Measurements from ENCODE around the gene B4GALT5.
A peak's percentile ranks its signal among the peaks of the same experiment; 100 is the strongest.
"Not testable (repeated sequence)": the region's sequence is repeated elsewhere in the genome, so short reads cannot be mapped to it uniquely, and the experiment has no call there.

Gene B4GALT5

DNA sequence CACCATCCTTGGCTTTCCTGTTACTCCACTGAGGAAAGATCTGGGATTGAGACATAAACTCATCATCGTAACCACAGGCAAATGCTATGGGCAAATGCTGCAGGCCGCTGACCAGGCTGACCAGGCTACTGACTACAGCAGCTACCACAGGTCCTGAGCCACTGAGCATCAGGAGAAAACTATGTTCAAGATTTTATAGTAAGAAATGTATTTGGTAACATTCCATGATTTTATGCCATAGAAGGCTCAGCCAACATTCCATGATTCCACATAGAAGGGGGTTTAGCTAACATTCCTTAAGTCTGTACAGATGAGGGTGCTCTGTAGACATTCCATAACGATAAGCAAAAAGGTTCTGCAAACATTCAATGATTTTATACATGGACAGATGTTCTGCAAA, 16.1 kb upstream of the B4GALT5 start:
- DNase-seq (ENCODE audit: low spot score), result no peak

DNA sequence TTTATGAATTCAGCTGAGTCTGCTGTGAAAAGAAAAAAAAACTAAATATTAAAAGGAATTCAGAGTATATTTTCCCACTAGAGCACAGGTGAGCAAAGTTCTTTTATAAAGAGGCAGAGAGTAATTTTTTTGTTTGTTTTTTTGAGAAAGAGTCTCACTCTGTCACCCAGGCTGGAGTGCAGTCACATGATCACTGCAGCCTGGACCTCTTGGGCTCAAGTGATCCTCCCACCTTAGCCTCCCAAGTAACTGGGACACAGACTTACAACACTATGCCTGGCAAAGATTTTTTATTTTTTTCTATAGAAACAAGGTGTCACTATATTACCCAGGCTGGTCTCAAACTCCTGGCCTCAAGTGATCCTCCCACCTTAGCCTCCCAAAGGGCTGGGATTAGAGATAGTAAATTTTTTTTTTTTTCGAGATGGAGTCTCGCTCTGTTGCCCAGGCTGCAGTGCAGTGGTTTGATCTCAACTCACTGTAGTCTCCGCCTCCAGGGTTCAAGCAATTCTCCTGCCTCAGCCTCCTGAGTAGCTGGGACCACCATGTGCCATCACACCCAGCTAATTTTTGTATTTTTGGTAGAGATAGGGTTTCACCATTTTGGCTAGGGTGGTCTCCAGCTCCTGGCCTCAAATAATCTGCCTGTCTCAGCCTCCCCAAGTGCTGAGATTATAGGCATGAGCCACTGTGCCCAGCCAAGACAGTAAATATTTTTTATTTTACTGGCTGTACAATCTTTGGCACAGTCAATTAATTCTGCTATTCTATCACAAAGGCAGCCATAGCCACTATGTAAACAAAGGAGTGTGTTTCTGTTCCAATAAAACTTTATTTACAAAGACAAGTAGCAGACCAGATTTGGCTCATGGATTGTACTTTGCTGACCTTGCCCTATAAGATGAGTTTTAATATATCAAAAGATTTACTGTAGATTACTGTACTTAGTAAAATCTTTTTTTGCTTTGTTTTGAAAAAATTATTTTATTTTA, 14.5 kb upstream of the B4GALT5 start:
- DNase-seq (ENCODE audit: low spot score), result peak; percentile 9

DNA sequence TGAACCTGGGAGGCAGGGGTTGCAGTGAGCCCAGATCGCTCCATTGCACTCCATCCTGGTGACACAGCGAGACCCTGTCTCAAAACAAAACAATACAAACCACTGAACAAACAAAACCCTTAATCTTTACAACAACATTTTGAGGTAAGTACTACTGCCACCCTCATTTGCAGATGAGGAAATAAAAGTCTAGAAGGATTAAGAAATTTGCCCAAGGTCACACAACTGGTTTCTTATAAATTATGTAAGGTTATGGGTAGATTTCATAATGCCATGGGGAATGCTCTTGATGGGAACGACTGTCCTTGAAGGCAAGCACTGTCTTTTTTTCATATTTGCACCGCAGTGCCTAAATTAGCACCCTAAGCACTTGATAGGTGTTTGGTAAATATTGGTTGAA, 13.8 kb upstream of the B4GALT5 start:
- no peak for DNase-seq (ENCODE audit: low spot score)

GRCh38 chr20:49725694-49726093, 12.0 kb upstream of the B4GALT5 start:
- DNase-seq (ENCODE audit: low spot score), result no peak

GRCh38 chr20:49725224-49725606, 11.5 kb upstream of the B4GALT5 start:
- DNase-seq (ENCODE audit: low spot score), result not testable (repeated sequence)

GRCh38 chr20:49724408-49725223, 10.9 kb upstream of the B4GALT5 start:
- DNase-seq (ENCODE audit: low spot score), result peak; percentile 4

- DNase-seq (ENCODE audit: low spot score), result not testable (repeated sequence)
These were observed 10.1 kb upstream of the B4GALT5 start for GRCh38 chr20:49723758-49724157.

- DNase-seq (ENCODE audit: low spot score), result not testable (repeated sequence)
These were observed 7.6 kb upstream of the B4GALT5 start for GRCh38 chr20:49721326-49721725.

DNA sequence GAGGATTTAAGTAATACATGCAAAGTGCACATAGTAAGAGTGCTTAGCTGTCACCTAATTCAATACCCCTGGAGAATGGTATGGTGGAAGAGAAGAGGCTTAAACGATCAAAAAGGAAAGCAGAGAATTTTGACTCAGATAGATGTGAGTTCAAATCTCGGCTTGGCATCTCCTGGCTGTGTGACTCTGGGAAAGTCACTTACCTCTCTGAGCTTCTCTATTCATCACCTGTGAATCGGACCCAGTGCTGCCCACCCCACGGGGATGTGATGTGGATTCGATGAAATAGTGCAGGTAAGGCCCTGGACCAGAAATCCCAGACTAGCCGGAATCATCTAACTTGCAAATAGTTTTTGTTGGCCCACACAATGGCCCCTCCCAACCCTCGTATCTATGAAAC, 1.8 kb upstream of the B4GALT5 start:
- no peak for DNase-seq (ENCODE audit: low spot score)

DNA sequence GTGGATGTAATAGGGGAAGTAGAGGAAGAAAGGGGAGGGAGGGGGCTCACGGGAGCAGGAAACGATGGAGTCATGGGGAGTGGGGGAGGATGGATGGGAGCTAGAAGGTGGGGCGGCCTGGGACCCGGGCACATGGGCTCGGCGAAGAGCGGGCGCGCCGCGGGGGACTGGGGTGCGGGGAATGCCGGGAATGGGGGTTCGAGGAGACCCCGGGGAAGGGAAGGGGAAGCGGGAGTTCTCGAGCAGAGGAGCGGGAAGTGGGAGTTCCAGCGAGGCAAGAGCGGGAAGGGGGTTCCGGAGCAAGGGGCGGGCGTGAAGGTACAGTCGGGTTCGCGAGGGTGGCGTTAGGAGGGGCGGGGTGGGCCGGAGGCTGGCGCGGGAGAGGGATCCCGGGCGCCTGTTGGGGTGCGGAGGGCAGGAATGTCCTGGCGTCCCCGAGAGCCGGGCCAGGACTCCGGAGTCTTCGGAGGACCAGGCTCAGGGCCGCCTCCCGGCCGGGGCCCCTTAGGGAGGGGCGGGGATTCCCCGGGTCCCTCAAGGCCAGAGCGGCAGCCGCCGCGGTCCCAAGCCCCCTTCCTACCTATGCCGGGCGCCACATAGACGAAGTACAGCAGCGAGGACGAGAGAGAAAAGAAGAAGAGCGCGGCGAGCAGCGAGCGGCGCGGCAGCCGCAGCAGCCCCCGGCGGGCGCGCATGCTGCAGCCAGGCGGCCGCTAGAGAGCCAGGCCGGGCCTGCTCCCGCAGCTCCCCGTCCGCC, 504 bp downstream of the B4GALT5 start:
- DNase-seq (ENCODE audit: low spot score), result peak; percentile 65

DNA sequence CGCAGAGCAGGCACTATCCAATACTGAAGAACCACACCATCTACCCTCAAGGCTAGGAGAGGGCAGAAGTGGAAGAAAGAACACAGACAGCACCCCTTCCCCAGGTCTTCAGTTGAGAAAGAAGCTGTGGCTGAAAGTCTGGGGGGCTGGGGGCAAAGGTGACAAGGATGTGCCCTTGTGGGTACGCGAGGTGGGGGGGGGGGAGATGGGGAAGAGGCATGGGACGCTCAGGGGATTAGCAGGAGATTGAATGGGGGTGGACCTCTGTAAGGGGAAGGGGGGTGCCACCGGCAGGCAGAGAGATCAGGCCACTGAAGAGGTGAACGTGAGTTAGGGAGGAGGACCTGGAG, 1.1 kb downstream of the B4GALT5 start:
- no peak for DNase-seq (ENCODE audit: low spot score)

- no peak for DNase-seq (ENCODE audit: low spot score)
These were observed 1.6 kb downstream of the B4GALT5 start for GRCh38 chr20:49712118-49712517.

- DNase-seq (ENCODE audit: low spot score), result no peak
These were observed 2.1 kb downstream of the B4GALT5 start for GRCh38 chr20:49711667-49711987.

DNA sequence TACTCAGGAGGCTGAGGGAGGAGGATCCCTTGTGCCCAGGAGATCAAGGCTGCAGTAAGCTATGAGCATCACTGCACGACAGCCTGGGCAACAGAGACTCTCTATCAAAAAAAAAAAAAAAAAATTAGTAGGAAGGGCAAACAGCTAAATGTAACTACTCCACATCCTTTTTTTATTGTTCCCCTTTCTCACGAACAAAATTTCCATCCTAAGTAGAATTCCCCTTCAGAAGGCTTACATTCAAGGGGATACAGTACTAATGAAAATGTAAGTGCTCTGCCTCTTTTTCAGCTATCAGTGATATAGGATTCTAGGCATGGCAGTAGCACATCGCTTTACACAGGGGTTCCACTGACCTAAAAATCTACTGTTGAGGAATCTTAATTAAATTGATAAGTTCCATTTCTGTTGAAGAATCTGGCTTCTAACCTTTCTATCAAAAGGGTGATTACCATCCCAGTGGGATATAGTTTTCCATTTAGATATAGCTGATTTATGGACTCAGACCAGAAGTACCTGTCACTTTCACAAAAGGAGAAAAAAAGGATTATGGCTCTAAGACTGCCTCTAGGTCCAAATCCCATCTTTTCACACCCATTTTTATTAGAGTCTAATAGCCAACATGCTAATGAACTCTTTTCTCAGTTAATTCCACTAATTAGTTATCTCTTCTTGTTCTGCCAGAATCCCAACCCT, 2.6 kb downstream of the B4GALT5 start:
- no peak for DNase-seq (ENCODE audit: low spot score)

DNA sequence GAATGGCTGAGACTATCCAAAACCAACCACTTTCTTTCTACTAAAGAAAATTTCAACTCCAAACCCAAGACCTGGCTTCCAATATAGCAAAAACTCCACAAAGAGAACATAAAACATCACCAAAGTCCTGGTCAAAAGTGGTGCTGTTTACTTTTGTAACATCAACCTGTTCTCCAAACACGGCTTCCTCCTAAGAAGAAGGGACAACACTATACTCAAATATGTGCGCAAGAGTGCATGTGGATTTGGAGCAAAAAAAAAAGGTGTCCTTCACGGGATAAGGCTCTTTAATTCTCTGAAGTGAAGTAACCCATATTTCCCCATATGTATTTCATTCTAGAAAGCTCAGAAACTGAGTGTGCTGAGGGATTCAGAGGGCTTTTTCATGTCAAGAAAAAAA, 6.6 kb downstream of the B4GALT5 start:
- DNase-seq (ENCODE audit: low spot score), result no peak

GRCh38 chr20:49706630-49707091, 7.0 kb downstream of the B4GALT5 start:
- DNase-seq (ENCODE audit: low spot score), result no peak

- DNase-seq (ENCODE audit: low spot score), result not testable (repeated sequence)
These were observed 7.8 kb downstream of the B4GALT5 start for GRCh38 chr20:49705893-49706292.

DNA sequence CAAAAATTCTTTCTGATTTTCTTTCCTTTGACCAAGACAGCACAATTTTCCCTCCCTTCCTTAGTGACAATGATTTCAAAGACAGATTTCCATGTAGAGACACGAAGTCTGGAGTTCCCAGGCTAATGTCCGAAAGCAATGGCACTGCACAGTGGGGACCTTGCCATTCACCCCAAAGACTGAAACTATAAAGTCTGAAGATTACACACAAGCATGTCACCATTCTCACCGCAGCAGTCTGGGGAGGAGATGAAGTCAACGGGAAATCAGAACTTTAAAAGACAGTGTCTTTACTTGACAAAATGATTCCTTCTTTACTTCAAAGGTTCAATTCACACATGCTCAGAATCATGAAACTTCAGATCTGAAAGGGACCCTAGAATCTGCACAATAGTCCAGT, 8.3 kb downstream of the B4GALT5 start:
- DNase-seq (ENCODE audit: low spot score), result no peak

DNA sequence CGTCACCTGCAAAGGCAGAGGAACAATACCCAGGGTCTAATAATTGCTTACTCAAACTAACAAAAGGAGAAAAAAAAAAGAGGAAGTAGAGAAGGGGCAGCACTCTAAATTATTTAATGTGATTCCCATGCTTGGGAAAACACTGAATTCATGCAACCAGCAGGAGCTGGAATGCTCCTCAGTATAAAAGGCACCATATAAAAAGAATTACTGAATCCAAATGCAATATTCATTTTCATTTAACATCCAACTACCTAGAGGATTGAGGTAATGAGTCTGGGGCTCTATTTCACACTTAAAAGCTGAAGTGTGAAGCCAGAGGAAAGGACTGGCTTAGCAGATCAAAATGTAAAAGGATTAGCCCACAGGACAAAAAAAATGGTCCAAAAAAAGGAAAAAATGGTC, 8.7 kb downstream of the B4GALT5 start:
- DNase-seq (ENCODE audit: low spot score), result no peak

GRCh38 chr20:49701916-49702315, 11.8 kb downstream of the B4GALT5 start:
- DNase-seq (ENCODE audit: low spot score), result no peak

- DNase-seq (ENCODE audit: low spot score), result no peak
These were observed 12.4 kb downstream of the B4GALT5 start for GRCh38 chr20:49701241-49701790.

Measured in NAMALWA (cell line).